GM10248 (cell line): ENCODE measurements around the gene KAZN.

Experiments used
- CTCF ChIA-PET: fragments of 300-600 bp; sonication (Branson Sonifier 250); formaldehyde crosslinking; extraction: SDS; loops from one replicate; lab custom pipeline; 2021; ENCODE audit warnings: antibody characterized with exemption; lab: Yijun Ruan, JAX
- POLR2A ChIA-PET: fragments of 350-650 bp; sonication (Branson Sonifier 250); formaldehyde crosslinking; extraction: SDS; loops from one replicate; lab custom pipeline; 2020; ENCODE audit warnings: antibody characterized with exemption; lab: Yijun Ruan, JAX
- DNase-seq: peaks from one replicate; pipeline ENCODE4 v3.0.0; 2012; ENCODE audit errors: extremely low spot score
- TF ChIP-seq, protein P1 (sequence below): IDR thresholded peaks from 2 replicates; pipeline ENCODE4 v1.5.1; 2012; ENCODE audit warnings: mild to moderate bottlenecking, low read depth; ENCODE audit errors: extremely low read depth, missing control alignments, control extremely low read depth

The KAZN gene

DNA sequence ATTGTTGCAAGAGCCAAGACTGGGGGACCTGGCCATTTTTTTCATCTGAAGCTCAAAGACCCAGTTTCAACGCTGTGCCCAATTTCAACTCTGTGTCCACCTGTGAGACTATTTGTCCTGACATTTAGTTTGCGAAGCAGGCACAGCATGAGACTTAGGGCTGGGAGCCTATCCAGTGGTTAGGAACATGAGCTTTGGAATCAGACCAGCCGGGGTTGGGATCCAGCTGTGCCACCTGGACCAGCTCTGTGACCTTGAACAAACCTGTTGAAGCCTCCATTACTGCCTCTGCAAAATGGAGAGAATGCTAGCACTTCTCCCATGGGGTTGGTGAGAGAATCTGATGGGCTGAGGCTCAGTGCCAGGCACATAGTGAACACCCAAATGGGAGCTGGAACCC, 348.9 kb downstream of the KAZN start:
- no peak for DNase-seq
- CTCF ChIA-PET, result interaction anchor here (0.7 kb wide), 1 partner anchor 13 kb away, joined by 3 read pairs; no protein-coding TSS in a partner anchor
- TF ChIP-seq, protein P1, sequence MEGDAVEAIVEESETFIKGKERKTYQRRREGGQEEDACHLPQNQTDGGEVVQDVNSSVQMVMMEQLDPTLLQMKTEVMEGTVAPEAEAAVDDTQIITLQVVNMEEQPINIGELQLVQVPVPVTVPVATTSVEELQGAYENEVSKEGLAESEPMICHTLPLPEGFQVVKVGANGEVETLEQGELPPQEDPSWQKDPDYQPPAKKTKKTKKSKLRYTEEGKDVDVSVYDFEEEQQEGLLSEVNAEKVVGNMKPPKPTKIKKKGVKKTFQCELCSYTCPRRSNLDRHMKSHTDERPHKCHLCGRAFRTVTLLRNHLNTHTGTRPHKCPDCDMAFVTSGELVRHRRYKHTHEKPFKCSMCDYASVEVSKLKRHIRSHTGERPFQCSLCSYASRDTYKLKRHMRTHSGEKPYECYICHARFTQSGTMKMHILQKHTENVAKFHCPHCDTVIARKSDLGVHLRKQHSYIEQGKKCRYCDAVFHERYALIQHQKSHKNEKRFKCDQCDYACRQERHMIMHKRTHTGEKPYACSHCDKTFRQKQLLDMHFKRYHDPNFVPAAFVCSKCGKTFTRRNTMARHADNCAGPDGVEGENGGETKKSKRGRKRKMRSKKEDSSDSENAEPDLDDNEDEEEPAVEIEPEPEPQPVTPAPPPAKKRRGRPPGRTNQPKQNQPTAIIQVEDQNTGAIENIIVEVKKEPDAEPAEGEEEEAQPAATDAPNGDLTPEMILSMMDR, result no peak
- POLR2A ChIA-PET, result no interaction called here

DNA sequence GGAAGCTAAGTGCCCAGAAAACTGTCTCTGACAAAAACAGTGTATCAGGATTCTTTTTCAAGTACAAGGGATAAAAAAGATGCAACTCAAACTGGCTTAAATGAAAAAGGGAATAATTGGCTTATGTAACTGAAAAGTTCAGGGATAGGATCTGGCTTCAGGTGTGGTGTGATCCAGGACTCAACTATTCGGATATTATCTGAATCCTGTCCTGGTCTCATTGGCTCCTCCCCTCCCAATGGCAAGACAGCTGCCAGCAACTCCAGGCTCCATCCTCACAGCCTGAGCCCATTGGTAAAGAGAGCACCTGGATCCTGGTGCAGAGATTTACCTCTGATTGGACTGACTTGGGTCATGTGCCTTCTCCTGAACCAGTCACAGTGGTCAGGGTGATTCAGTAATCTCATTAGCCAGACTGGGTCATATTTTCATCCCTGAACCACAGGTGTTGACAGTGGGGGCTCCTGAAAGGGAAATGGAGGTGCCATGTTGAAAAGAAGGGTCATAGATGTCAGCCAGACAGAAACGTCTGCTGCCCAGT, 349.7 kb downstream of the KAZN start:
- no peak for DNase-seq
- CTCF ChIA-PET, result interaction anchor here (0.7 kb wide), 1 partner anchor 12 kb away, joined by 3 read pairs; no protein-coding TSS in a partner anchor
- POLR2A ChIA-PET, result no interaction called here
- TF ChIP-seq, protein P1, result no peak

DNA sequence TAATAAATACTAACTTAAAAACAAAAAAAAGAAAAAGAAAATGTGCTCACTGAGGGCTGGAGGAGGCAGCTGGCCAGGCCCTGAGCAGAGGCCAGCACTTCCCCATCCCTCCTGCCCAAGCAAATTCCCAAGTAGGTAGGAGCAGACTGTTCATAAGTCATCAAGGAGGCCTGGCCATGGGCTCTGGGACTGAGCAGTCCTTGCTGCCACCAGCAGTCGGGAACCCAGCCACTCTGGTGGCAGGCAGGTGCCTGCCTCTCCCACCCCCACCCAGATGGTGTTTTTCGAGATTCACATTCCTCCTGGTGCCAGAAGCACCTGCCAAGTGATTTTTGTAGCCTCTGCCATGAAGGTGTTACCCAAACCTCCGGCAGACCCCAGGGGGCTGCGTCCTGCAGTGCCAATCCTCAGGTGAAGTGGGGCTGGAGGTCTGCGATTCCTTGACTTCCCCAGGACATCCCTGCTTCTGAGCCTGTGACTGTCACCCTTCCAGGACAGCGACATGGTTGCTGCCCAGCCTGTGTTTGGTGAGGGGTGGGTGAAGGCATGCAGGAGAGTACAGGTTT, 350.9 kb downstream of the KAZN start:
- TF ChIP-seq, protein P1, result no peak
- no peak for DNase-seq
- CTCF ChIA-PET, result no interaction called here
- POLR2A ChIA-PET, result no interaction called here

DNA sequence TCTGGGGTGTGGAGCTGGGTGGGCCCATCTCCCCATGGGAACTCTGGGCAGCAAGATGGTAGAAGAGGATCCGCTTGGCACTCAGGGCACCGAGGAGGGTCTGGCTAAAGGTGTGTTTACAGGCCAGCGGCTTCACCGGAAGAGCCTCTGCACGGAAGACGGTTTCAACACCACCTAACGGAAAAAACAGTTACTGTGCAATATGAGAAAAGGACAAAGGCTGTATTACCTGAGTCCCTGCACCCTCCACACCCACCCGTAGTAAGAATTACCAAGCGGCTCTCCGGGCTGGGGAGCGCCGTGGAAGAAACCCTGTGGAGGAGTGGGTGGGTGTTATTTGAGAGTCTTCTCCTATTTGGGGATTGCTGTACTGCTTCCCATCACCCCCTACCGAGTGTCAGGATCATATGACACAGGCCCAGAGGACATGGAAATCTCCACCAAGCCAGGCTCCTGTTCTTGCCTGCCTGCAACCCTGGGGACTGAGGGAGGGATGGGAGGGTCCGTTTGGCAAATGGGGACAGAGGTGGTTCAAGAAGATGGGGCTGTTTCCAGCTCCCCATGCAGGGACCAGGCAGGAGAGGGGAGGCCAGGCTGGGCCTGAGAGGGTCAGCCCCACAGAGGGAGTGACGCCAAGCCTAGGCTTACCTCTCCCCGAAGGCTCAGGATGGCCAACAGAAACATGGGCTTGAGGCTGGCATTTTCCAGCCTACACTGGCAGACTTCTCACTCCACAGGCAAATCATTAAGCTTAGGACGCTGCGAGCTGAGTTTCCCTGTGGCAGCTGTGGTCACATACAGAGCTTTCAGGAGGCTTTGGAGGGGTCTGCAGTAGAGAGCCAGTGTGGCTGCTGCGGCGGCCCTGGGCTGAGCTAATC, 351.6 kb downstream of the KAZN start:
- CTCF ChIA-PET, result no interaction called here
- DNase-seq, result no peak
- TF ChIP-seq, protein P1, result no peak
- POLR2A ChIA-PET, result no interaction called here

DNA sequence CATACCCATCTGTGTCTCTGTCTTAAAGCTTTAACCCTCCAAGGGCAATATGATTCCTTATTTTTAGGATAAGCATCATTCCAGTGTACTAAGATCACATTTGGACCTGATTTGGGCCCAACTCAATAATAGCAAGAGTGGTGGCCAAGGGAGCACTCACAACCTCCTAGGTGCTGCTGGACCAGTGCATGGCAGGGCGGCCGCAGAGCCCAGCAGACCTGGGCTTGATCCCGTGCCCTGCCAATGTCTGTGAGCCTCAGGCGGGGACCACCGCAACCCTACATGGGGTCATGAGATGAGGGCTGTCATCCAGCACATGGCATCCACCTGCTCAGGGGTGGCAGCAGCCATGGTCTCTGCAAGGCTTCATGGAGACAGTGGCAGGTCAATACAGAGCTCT, 353.3 kb downstream of the KAZN start:
- TF ChIP-seq, protein P1, result no peak
- POLR2A ChIA-PET, result no interaction called here
- CTCF ChIA-PET, result no interaction called here
- DNase-seq, result no peak

DNA sequence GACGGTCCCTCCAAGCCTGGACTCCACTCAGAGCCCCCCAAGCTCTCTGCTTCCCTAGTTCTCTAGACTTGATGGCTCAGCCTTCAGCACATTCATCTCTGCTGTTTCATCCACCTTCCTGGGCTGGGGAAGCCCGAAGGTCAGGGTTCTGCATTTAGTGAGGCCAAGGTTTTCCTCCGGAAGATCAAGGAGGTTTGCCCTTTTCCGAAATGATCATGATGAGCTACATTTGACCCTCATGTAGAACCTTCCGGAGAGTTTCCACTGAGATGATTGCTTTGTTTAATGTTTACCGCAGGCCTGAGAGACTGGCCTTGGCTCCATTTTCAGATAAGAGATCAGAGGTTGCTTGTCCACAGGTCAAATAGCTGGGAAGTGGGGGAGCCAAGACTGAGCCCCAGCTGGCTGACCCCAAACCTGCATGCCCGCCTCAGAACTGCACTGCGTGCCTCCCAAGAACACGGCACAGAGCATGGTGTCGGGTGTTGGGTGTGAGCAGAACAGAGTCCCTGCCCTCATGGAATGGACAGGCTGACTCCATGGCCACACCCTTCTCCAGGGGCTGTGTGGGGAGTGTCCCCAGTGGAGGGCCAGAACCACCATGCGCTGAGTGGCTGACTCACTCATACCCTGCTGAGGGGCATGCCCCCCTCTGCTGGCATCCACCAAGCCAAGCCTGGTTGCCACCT, 354.3 kb downstream of the KAZN start:
- ChIA-PET POLR2A (no interaction called here), CTCF (no interaction called here)
- DNase-seq, result no peak
- TF ChIP-seq, protein P1, result no peak
